IMR-90 (cell line): ENCODE measurements around the gene PCGF2. TPM values are rescaled to one million over a fixed set of nuclear protein-coding genes. Genes with fewer than 3 reads are reported as not detected.

Experiments used
- ATAC-seq: fragments of 200-7000 bp; cut with Tn5 transposase; 2 replicates; pipeline ENCODE4 v1.9.1; 2020; ENCODE audit warnings: low read depth, mild to moderate bottlenecking, moderate library complexity
- BruUV-seq: library from RNA; stranded (reverse); fragments of 400-500 nt; replicated peaks from 2 replicates; lab custom pipeline; 2021; lab: Mats Ljungman, UMichigan
- CTCF ChIA-PET: fragments of 300-600 bp; formaldehyde crosslinking; extraction: SDS; loops from one replicate; lab custom pipeline; 2021; ENCODE audit warnings: antibody characterized with exemption; lab: Yijun Ruan, JAX
- POLR2A ChIA-PET: fragments of 300-600 bp; sonication (Branson Sonifier 250); formaldehyde crosslinking; loops from one replicate; lab custom pipeline; 2022; ENCODE audit warnings: antibody characterized with exemption; ENCODE audit not compliant: unreplicated experiment; lab: Charles Lee
- DNase-seq: peaks from one replicate; pipeline ENCODE4 v3.0.0; 2013
- H2AFZ ChIP-seq: replicated peaks from 2 replicates; pipeline ENCODE3; 2013; ENCODE audit warnings: low read length, mild to moderate bottlenecking; ENCODE audit not compliant: poor library complexity
- H2AK5ac ChIP-seq: 2 replicates; pipeline ENCODE4 v1.6.1; 2013; ENCODE audit warnings: low read depth, low read length, inconsistent platforms
- H2AK9ac ChIP-seq: replicated peaks from 2 replicates; pipeline ENCODE3; 2013; ENCODE audit warnings: mild to moderate bottlenecking, low read depth, low read length, moderate library complexity; ENCODE audit not compliant: poor library complexity
- H2BK120ac ChIP-seq: 2 replicates; pipeline ENCODE4 v1.6.1; 2013; ENCODE audit warnings: low read depth, low read length, inconsistent platforms
- H2BK15ac ChIP-seq: 3 replicates; pipeline ENCODE4 v1.6.1; 2013; ENCODE audit warnings: low read depth, low read length, inconsistent platforms
- H2BK20ac ChIP-seq: 2 replicates; pipeline ENCODE4 v1.6.1; 2013; ENCODE audit warnings: low read depth, mild to moderate bottlenecking, inconsistent platforms, low read length, moderate library complexity
- H2BK5ac ChIP-seq: 2 replicates; pipeline ENCODE4 v1.6.1; 2013; ENCODE audit warnings: mild to moderate bottlenecking, low read depth, low read length, inconsistent platforms; ENCODE audit not compliant: poor library complexity, severe bottlenecking
- H3K14ac ChIP-seq: replicated peaks from 2 replicates; pipeline ENCODE4 v1.6.1; 2013; ENCODE audit warnings: low read depth, low read length, inconsistent platforms
- H3K18ac ChIP-seq: 2 replicates; pipeline ENCODE4 v1.6.1; 2013; ENCODE audit warnings: low read depth, low read length, control low read depth
- H3K23ac ChIP-seq: 2 replicates; pipeline ENCODE4 v1.6.1; 2013; ENCODE audit warnings: low read depth, low read length, inconsistent platforms
- H3K27ac ChIP-seq: 2 replicates; pipeline ENCODE4 v1.5.1; 2013; ENCODE audit warnings: mild to moderate bottlenecking, control low read depth, low read length; ENCODE audit not compliant: insufficient read depth
- H3K27me3 ChIP-seq: 2 replicates; pipeline ENCODE4 v1.6.1; 2013; ENCODE audit warnings: low read length; ENCODE audit not compliant: control insufficient read depth, insufficient read depth
- H3K36me3 ChIP-seq: 2 replicates; pipeline ENCODE4 v1.6.1; 2013; ENCODE audit warnings: low read length, mixed read lengths; ENCODE audit not compliant: control insufficient read depth, insufficient read depth
- H3K4ac ChIP-seq: 2 replicates; pipeline ENCODE4 v1.6.1; 2013; ENCODE audit warnings: low read depth, low read length, inconsistent platforms
- H3K4me1 ChIP-seq: 2 replicates; pipeline ENCODE4 v1.6.1; 2013; ENCODE audit warnings: low read length, mixed read lengths; ENCODE audit not compliant: control insufficient read depth, insufficient read depth
- H3K4me2 ChIP-seq: 2 replicates; pipeline ENCODE4 v1.6.1; 2013; ENCODE audit warnings: low read depth, mild to moderate bottlenecking, control low read depth, low read length, moderate library complexity
- H3K4me3 ChIP-seq: 2 replicates; pipeline ENCODE4 v1.5.1; 2013; ENCODE audit warnings: low read depth, mild to moderate bottlenecking, control low read depth, low read length, moderate library complexity; ENCODE audit not compliant: insufficient read depth
- H3K56ac ChIP-seq: 2 replicates; pipeline ENCODE4 v1.6.1; 2013; ENCODE audit warnings: low read length, inconsistent platforms; ENCODE audit not compliant: insufficient read depth; ENCODE audit errors: extremely low read depth
- H3K79me1 ChIP-seq, 2 experiments: 2 replicates each; pipeline ENCODE4 v1.6.1; 2013; ENCODE audit warnings: low read length in 2 of 2, inconsistent platforms in 1 of 2, low read depth in 1 of 2
- H3K9ac ChIP-seq: 2 replicates; pipeline ENCODE4 v1.6.1; 2013; ENCODE audit warnings: low read depth, low read length, control low read depth
- H3K9me1 ChIP-seq: 2 replicates; pipeline ENCODE4 v1.6.1; 2013; ENCODE audit warnings: low read length, inconsistent platforms; ENCODE audit not compliant: insufficient read depth
- H3K9me3 ChIP-seq: 2 replicates; pipeline ENCODE4 v1.6.1; 2013; ENCODE audit warnings: low read length; ENCODE audit not compliant: control insufficient read depth, insufficient read depth
- H4K20me1 ChIP-seq: 2 replicates; pipeline ENCODE4 v1.6.1; 2013; ENCODE audit warnings: low read length, inconsistent platforms; ENCODE audit not compliant: insufficient read depth
- H4K5ac ChIP-seq: 2 replicates; pipeline ENCODE4 v1.6.1; 2013; ENCODE audit warnings: mild to moderate bottlenecking, low read depth, low read length, control low read depth
- H4K8ac ChIP-seq, 2 experiments: 2 replicates each; pipeline ENCODE4 v1.6.1; 2013; ENCODE audit warnings: low read depth in 2 of 2, low read length in 2 of 2, control low read depth in 1 of 2, inconsistent platforms in 1 of 2
- H4K91ac ChIP-seq: 2 replicates; pipeline ENCODE4 v1.6.1; 2013; ENCODE audit warnings: low read depth, low read length, inconsistent platforms; ENCODE audit not compliant: insufficient read depth
- BHLHE40 ChIP-seq: fragments of 150-350 bp; IDR thresholded peaks from 2 replicates; pipeline ENCODE4 v1.6.1; 2016; ENCODE audit warnings: mild to moderate bottlenecking, low read depth, low read length
- CEBPB ChIP-seq: IDR thresholded peaks from 2 replicates; pipeline ENCODE4 v1.6.1; 2012; ENCODE audit warnings: low read depth, low read length, improper control_type of control experiment
- FOS ChIP-seq: fragments of 150-350 bp; IDR thresholded peaks from 2 replicates; pipeline ENCODE4 v1.6.1; 2016; ENCODE audit warnings: low read depth, low read length
- MAFK ChIP-seq: IDR thresholded peaks from 2 replicates; pipeline ENCODE4 v1.6.1; 2012; ENCODE audit warnings: low read depth, low read length, improper control_type of control experiment
- MAZ ChIP-seq: IDR thresholded peaks from 2 replicates; pipeline ENCODE4 v1.6.1; 2012; ENCODE audit warnings: low read depth, mild to moderate bottlenecking, low read length, improper control_type of control experiment, moderate library complexity, borderline replicate concordance
- RAD21 ChIP-seq: IDR thresholded peaks from 2 replicates; pipeline ENCODE4 v1.6.1; 2012; ENCODE audit warnings: low read length, improper control_type of control experiment
- RFX5 ChIP-seq: IDR thresholded peaks from 2 replicates; pipeline ENCODE4 v1.8.0; 2012; ENCODE audit warnings: low read depth, mild to moderate bottlenecking, low read length, moderate library complexity
- SMC3 ChIP-seq: fragments of 150-350 bp; IDR thresholded peaks from 2 replicates; pipeline ENCODE4 v1.6.1; 2016; ENCODE audit warnings: low read depth, mild to moderate bottlenecking, antibody characterized with exemption, low read length, moderate library complexity
- USF2 ChIP-seq: fragments of 150-350 bp; IDR thresholded peaks from 2 replicates; pipeline ENCODE4 v1.6.1; 2017; ENCODE audit warnings: mild to moderate bottlenecking, antibody characterized with exemption, low read length, low read depth
- WGBS, 2 experiments: methylation state at CpG; one replicate each; pipeline versions ENCODE4 v1.1.5 to v1.1.7; 2013; ENCODE audit warnings: missing lambda C conversion rate in 2 of 2; ENCODE audit not compliant: insufficient read length in 1 of 2; ENCODE audit errors: extremely low coverage in 2 of 2; 5-methylcytosine and 5-hydroxymethylcytosine counted together
- dilution Hi-C: fragments of 300-500 bp; cut with HindIII; formaldehyde crosslinking; loops from one replicate; pipeline ENCODE4 v1.14.3; 2018; ENCODE audit warnings: low sequenced_read_pairs; ENCODE audit not compliant: unreplicated experiment
- in situ Hi-C: fragments of 300-500 bp; cut with MboI; formaldehyde crosslinking; loops from 3 replicates; pipeline ENCODE4 v1.14.3; 2019; ENCODE audit warnings: low sequenced_read_pairs, inconsistent platforms, mixed read lengths
- intact Hi-C: fragments of 100-400 bp; cut with micrococcal nuclease; formaldehyde crosslinking; loops from 2 replicates; pipeline ENCODE4 v1.10.0; 2022
- polyA plus RNA-seq, 3 experiments: library from polyadenylated mRNA; depleted of rRNA; stranded (reverse); fragments of >200 nt; gene quantifications; 2 replicates each; pipeline ENCODE4 v1.2.3, GENCODE V29; 2012; ENCODE audit warnings: low replicate concordance in 1 of 3
- total RNA-seq: library from RNA; depleted of rRNA; stranded (reverse); fragments of >200 nt; gene quantifications from 2 replicates; pipeline ENCODE4 v1.2.3, GENCODE V29; 2012
- TF ChIP-seq, protein P1 (sequence below): conservative IDR thresholded peaks from 2 replicates; pipeline ENCODE4 v1.5.1; 2012; ENCODE audit warnings: mild to moderate bottlenecking, low read depth, low read length, improper control_type of control experiment

Gene PCGF2
- total and polyA plus RNA-seq, 2 of the 4 experiments (the other 2 are of a cell fraction), result 1.1 to 18.2 TPM

DNA sequence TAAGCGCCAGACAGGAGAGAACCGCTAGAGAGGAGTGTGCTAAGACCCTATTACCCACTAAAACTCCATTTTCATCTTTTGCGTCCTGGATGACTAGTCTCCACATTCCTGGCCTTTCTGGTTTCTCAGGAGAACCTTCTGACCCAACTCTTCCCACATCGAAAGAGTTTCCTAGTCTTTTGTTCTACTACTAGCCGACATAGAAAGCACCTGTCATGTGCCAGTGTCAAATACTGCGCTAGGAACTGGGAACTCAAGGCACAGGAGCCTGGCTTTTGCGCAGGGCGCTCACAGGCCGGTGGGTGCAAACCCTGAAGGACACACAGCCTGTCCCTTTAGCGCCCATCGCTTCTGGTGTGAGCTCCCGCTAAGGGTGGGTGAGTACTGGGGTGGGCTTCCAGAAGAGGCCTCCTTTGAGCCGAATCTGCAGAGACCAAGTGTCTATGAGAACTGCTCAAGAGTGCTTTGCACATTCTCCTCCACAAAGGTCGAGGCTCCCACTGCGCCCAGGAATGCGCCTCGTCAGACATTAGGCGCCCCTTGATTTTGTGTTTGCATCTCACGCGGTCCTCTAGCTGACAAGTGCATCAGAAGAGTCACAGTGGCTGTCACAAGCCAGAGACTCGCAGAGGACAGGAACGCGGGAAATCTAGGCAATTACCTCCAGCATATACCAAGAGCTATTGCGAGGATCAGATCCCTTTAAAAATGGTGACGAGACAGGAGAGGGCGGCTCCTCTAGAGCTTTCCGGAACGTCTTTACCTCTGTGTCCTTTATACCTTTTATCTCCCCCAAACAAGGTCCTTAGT lies 2.4 kb upstream of the PCGF2 start:
- Histone ChIP-seq H4K5ac (no peak overlapping the region; the same call in 1 of the 2 replicates), H2AFZ (peak overlapping the region; percentile 90), H3K9me1 (peaks cover 11% of the 10 kb centered on the region), H3K56ac (no peak overlapping the region), H2BK5ac (no peak overlapping the region), H2AK9ac (peak overlapping the region; percentile 99), H3K4me1 (peaks cover 12% of the 10 kb centered on the region), H4K91ac (no peak overlapping the region), H3K27me3 (no peaks in the 10 kb centered on the region), H4K20me1 (peaks cover 25% of the 10 kb centered on the region), H3K36me3 (peaks cover 2% of the 10 kb centered on the region), H3K23ac (no peak overlapping the region; the same call in 1 of the 2 replicates), H2BK15ac (no peak overlapping the region), H3K9ac (no peak overlapping the region), H2BK120ac (no peak overlapping the region), H3K4ac (peak overlapping the region; percentile 44; the same call in 1 of the 2 replicates), H2BK20ac (no peak overlapping the region), H3K27ac (no peak overlapping the region; the same call in 1 of the 2 replicates), H3K4me2 (peak overlapping the region; percentile 81), H3K79me1 (peaks cover 4 to 48% of the 10 kb centered on the region in 2 experiments; a peak in 3 of 4 replicates), H3K18ac (no peak overlapping the region), H3K14ac (no peak overlapping the region), H2AK5ac (peak overlapping the region; percentile 62), H3K9me3 (no peaks in the 10 kb centered on the region), H3K4me3 (peak overlapping the region; percentile 40; the same call in 1 of the 2 replicates), H4K8ac (peak overlapping the region; percentile 70 to 84; a peak in 2 of 4 replicates)
- DNase-seq (peak; percentile 22), ATAC-seq (no peak)
- CTCF ChIA-PET, result no interaction called here
- TF ChIP-seq USF2 (no peak), CEBPB (no peak), RFX5 (no peak), RAD21 (no peak), MAZ (no peak), BHLHE40 (no peak), SMC3 (no peak), FOS (no peak), MAFK (no peak)
- TF ChIP-seq, protein P1, sequence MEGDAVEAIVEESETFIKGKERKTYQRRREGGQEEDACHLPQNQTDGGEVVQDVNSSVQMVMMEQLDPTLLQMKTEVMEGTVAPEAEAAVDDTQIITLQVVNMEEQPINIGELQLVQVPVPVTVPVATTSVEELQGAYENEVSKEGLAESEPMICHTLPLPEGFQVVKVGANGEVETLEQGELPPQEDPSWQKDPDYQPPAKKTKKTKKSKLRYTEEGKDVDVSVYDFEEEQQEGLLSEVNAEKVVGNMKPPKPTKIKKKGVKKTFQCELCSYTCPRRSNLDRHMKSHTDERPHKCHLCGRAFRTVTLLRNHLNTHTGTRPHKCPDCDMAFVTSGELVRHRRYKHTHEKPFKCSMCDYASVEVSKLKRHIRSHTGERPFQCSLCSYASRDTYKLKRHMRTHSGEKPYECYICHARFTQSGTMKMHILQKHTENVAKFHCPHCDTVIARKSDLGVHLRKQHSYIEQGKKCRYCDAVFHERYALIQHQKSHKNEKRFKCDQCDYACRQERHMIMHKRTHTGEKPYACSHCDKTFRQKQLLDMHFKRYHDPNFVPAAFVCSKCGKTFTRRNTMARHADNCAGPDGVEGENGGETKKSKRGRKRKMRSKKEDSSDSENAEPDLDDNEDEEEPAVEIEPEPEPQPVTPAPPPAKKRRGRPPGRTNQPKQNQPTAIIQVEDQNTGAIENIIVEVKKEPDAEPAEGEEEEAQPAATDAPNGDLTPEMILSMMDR, result no peak
- no TSS peak for BruUV-seq
- WGBS, 2 experiments, result 20% methylated on average over 5 of the region's 28 CpGs; no CpG with 5 or more reads in 1 of the 2 experiments
- dilution Hi-C loops (no loop called here), intact Hi-C loops (loop anchor here (5.0 kb wide), 1 partner anchor 122 kb away; the partner anchor contains the start of gene LASP1), in situ Hi-C loops (no loop called here)
- POLR2A ChIA-PET, result no interaction called here
